Jurkat, Clone E6-1 (cell line): ENCODE results near the gene ZNF469.
A peak's percentile ranks its signal among the peaks of the same experiment; 100 is the strongest.
"Not testable (repeated sequence)": the region's sequence is repeated elsewhere in the genome, so short reads cannot be mapped to it uniquely, and the experiment has no call there.

Experiments used
- DNase-seq: peaks from one replicate; pipeline ENCODE4 v3.0.0-alpha.2; 2011; ENCODE audit warnings: low read depth, low spot score
- H3K4me3 ChIP-seq: 2 replicates; pipeline ENCODE4 v1.5.1; 2011; ENCODE audit warnings: mild to moderate bottlenecking, low read length, control low read depth, moderate library complexity

The ZNF469 gene

GRCh38 chr16:88401604-88402246 lies 19.0 kb downstream of the ZNF469 start:
- DNase-seq, result no peak
- H3K4me3 ChIP-seq, result no peak overlapping the region

- no peak for DNase-seq
- H3K4me3 ChIP-seq, result no peak overlapping the region
Observed at GRCh38 chr16:88402551-88403240, 19.9 kb downstream of the ZNF469 start.

GRCh38 chr16:88403794-88404581 lies 21.2 kb downstream of the ZNF469 start:
- no peak overlapping the region for H3K4me3 ChIP-seq
- no peak for DNase-seq

- no peak for DNase-seq
- no peak overlapping the region for H3K4me3 ChIP-seq
Observed at GRCh38 chr16:88404769-88405168, 22.0 kb downstream of the ZNF469 start.

GRCh38 chr16:88405216-88406060 lies 22.7 kb downstream of the ZNF469 start:
- DNase-seq, result no peak
- no peak overlapping the region for H3K4me3 ChIP-seq

GRCh38 chr16:88406096-88407041 lies 23.6 kb downstream of the ZNF469 start:
- H3K4me3 ChIP-seq, result no peak overlapping the region

GRCh38 chr16:88407042-88407420 lies 24.3 kb downstream of the ZNF469 start:
- H3K4me3 ChIP-seq, result no peak overlapping the region
- no peak for DNase-seq

More at GRCh38 chr16:88406096-88407041, 23.6 kb downstream of the ZNF469 start:
- DNase-seq, result no peak

- DNase-seq, result peak; percentile 57
- H3K4me3 ChIP-seq, result no peak overlapping the region
Observed at GRCh38 chr16:88407807-88408206, 25.0 kb downstream of the ZNF469 start.

GRCh38 chr16:88408561-88409142 lies 25.9 kb downstream of the ZNF469 start:
- no peak for DNase-seq

GRCh38 chr16:88409296-88410065 lies 26.7 kb downstream of the ZNF469 start:
- no peak for DNase-seq

More at GRCh38 chr16:88408561-88409142, 25.9 kb downstream of the ZNF469 start:
- no peak overlapping the region for H3K4me3 ChIP-seq

GRCh38 chr16:88410297-88410968 lies 27.7 kb downstream of the ZNF469 start:
- not testable (repeated sequence) for DNase-seq, H3K4me3 ChIP-seq

More at GRCh38 chr16:88409296-88410065, 26.7 kb downstream of the ZNF469 start:
- H3K4me3 ChIP-seq, result no peak overlapping the region

- DNase-seq, result no peak
- no peak overlapping the region for H3K4me3 ChIP-seq
Observed at GRCh38 chr16:88411951-88412576, 29.3 kb downstream of the ZNF469 start.

- DNase-seq, result no peak
- no peak overlapping the region for H3K4me3 ChIP-seq
Observed at GRCh38 chr16:88412766-88413165, 30.0 kb downstream of the ZNF469 start.

- DNase-seq, result no peak
- H3K4me3 ChIP-seq, result no peak overlapping the region
Observed at GRCh38 chr16:88413231-88413630, 30.5 kb downstream of the ZNF469 start.

- no peak for DNase-seq
- no peak overlapping the region for H3K4me3 ChIP-seq
Observed at GRCh38 chr16:88413631-88414030, 30.9 kb downstream of the ZNF469 start.
